GM12878 (cell line): Measurements from ENCODE around the gene FASTKD2. TPM values are rescaled to one million over a fixed set of nuclear protein-coding genes. Genes with fewer than 3 reads are reported as not detected.

Source experiments
- ATAC-seq: fragments of 200-7000 bp; cut with Tn5 transposase; 3 replicates; pipeline ENCODE4 v1.9.1; 2020; ENCODE audit warnings: mild to moderate bottlenecking, moderate library complexity
- BruUV-seq: library from RNA; stranded (reverse); fragments of 400-500 nt; replicated peaks from 2 replicates; lab custom pipeline; 2021; lab: Mats Ljungman, UMichigan
- CTCF ChIA-PET: fragments of 300-600 bp; sonication (Branson Sonifier 250); formaldehyde crosslinking; extraction: SDS; loops from one replicate; lab custom pipeline; 2021; ENCODE audit warnings: inconsistent platforms; lab: Yijun Ruan, JAX
- POLR2A ChIA-PET: fragments of 350-600 bp; formaldehyde crosslinking; extraction: SDS; loops from one replicate; lab custom pipeline; 2021; ENCODE audit warnings: inconsistent platforms; lab: Charles Lee
- RAD21 ChIA-PET: fragments of 300-600 bp; sonication (Branson Sonifier 250); formaldehyde crosslinking; loops from one replicate; lab custom pipeline; 2023; ENCODE audit warnings: antibody characterized with exemption; ENCODE audit not compliant: unreplicated experiment; lab: Charles Lee
- SMC1A ChIA-PET: fragments of 300-600 bp; sonication (Branson Sonifier 250); formaldehyde crosslinking; loops from one replicate; lab custom pipeline; 2023; ENCODE audit not compliant: unreplicated experiment, uncharacterized antibody; lab: Charles Lee
- DNase-seq: peaks from one replicate; pipeline ENCODE4 v3.0.0-alpha.2; 2011; ENCODE audit warnings: low read depth, low spot score
- FAIRE-seq: peaks from 3 replicates; lab custom pipeline; 2011; peaks lifted over from hg19 to GRCh38; lab: Jason Lieb, UNC
- H2AFZ ChIP-seq: 2 replicates; pipeline ENCODE4 v1.6.0; 2011; ENCODE audit warnings: low read depth, low read length, control low read depth; ENCODE audit not compliant: control insufficient read depth
- H3K27ac ChIP-seq: 2 replicates; pipeline ENCODE4 v1.5.1; 2011; ENCODE audit warnings: control low read depth; ENCODE audit not compliant: control insufficient read depth, insufficient read depth
- H3K27me3 ChIP-seq, 2 experiments: replicated peaks in 1 of 2; 2 replicates each; pipeline versions ENCODE4 v1.6.0 to v1.6.1; 2011; ENCODE audit warnings: low read length in 1 of 2; ENCODE audit not compliant: control insufficient read depth in 2 of 2, insufficient read depth in 2 of 2
- H3K36me3 ChIP-seq, 2 experiments: 2 replicates each; pipeline ENCODE4 v1.5.1; 2011; ENCODE audit warnings: low read length in 1 of 2; ENCODE audit not compliant: control insufficient read depth in 2 of 2, insufficient read depth in 2 of 2
- H3K4me1 ChIP-seq: 2 replicates; pipeline ENCODE4 v1.6.1; 2011; ENCODE audit warnings: mild to moderate bottlenecking, low read length, moderate library complexity, mixed read lengths; ENCODE audit not compliant: control insufficient read depth, insufficient read depth
- H3K4me2 ChIP-seq: 2 replicates; pipeline ENCODE4 v1.6.0; 2011; ENCODE audit warnings: control low read depth; ENCODE audit not compliant: control insufficient read depth, insufficient read depth
- H3K4me3 ChIP-seq: fragments of 200-600 bp; sonication (generic); 2 replicates; pipeline ENCODE4 v1.5.1; 2016
- H3K79me2 ChIP-seq: 2 replicates; pipeline ENCODE4 v1.6.0; 2011; ENCODE audit warnings: low read length; ENCODE audit not compliant: control insufficient read depth, insufficient read depth
- H3K9ac ChIP-seq: 2 replicates; pipeline ENCODE4 v1.8.0; 2011; ENCODE audit warnings: low read length, control low read depth, mixed read lengths; ENCODE audit not compliant: control insufficient read depth, insufficient read depth
- H3K9me3 ChIP-seq: replicated peaks from 3 replicates; pipeline ENCODE4 v1.5.1; 2011; ENCODE audit warnings: mild to moderate bottlenecking, low read length; ENCODE audit not compliant: control insufficient read depth, insufficient read depth
- H4K20me1 ChIP-seq: 2 replicates; pipeline ENCODE4 v1.6.0; 2011; ENCODE audit not compliant: control insufficient read depth, insufficient read depth
- CEBPB ChIP-seq, 2 experiments: fragments of 150-350 bp in 1 of 2; IDR thresholded peaks; 2 replicates each; pipeline ENCODE4 v1.6.1; 2012 to 2014; ENCODE audit warnings: low read depth in 2 of 2, low read length in 2 of 2, borderline replicate concordance in 1 of 2, inconsistent platforms in 1 of 2
- HDAC2 ChIP-seq: fragments of 200-600 bp; sonication (generic); IDR thresholded peaks from 2 replicates; pipeline ENCODE4 v1.6.1; 2017
- HDAC6 ChIP-seq: fragments of 200-600 bp; sonication (generic); IDR thresholded peaks from one replicate; pipeline ENCODE4 v1.8.0; 2017; ENCODE audit warnings: antibody characterized with exemption; ENCODE audit not compliant: unreplicated experiment
- NR2F1 ChIP-seq: fragments of 450-650 bp; conservative IDR thresholded peaks from 2 replicates; pipeline ENCODE4 v1.6.1; 2017; ENCODE audit warnings: mild to moderate bottlenecking
- PAX5 ChIP-seq: IDR thresholded peaks from 2 replicates; pipeline ENCODE4 v1.6.1; 2011; ENCODE audit warnings: low read depth, low read length, borderline replicate concordance
- SRF ChIP-seq, 2 experiments: IDR thresholded peaks; 2 replicates each; pipeline ENCODE4 v1.6.1; 2011; ENCODE audit warnings: low read depth in 2 of 2, low read length in 2 of 2, mild to moderate bottlenecking in 1 of 2, moderate library complexity in 1 of 2
- TBL1XR1 ChIP-seq: IDR thresholded peaks from 2 replicates; pipeline ENCODE4 v1.6.1; 2012; ENCODE audit warnings: low read depth, low read length, improper control_type of control experiment
- WGBS: methylation state at CpG from one replicate; pipeline ENCODE4 v1.1.6; 2016; ENCODE audit warnings: low lambda C conversion rate; ENCODE audit not compliant: insufficient replicate concordance, insufficient coverage; ENCODE audit errors: missing lambda C conversion rate; 5-methylcytosine and 5-hydroxymethylcytosine counted together
- in situ Hi-C: fragments of 300-500 bp; cut with MboI; formaldehyde crosslinking; loops from 9 replicates; pipeline ENCODE4 v1.14.3; 2018; ENCODE audit warnings: mixed read lengths
- intact Hi-C: fragments of 100-400 bp; cut with micrococcal nuclease; formaldehyde crosslinking; loops from one replicate; pipeline ENCODE4 v1.14.2; 2022; ENCODE audit not compliant: unreplicated experiment
- polyA plus RNA-seq, 11 experiments: library from polyadenylated mRNA; depleted of rRNA in 4 of 11; unstranded in 6 of 11; stranded (reverse) in 5 of 11; fragments of >200 nt; fragmentation: Nextera tagmentation in 4 of 11; fragmentation: Illumina TruSeq in 1 of 11; extraction: Ambion mirVana in 4 of 11; extraction: Trizol in 1 of 11; gene quantifications; 1 replicate in 1 of 11; 2 replicates in 10 of 11; pipeline versions ENCODE4 v1.2.1 to v1.2.3, GENCODE V29; 2011 to 2016; ENCODE audit warnings: inconsistent platforms in 2 of 11, missing spikeins in 2 of 11, low read depth in 1 of 11
- total RNA-seq, 4 experiments: library from RNA; depleted of rRNA in 3 of 4; stranded (reverse); fragments of >200 nt in 3 of 4; fragmentation: Illumina TruSeq in 1 of 4; extraction: Trizol in 1 of 4; gene quantifications; 2 replicates each; pipeline versions ENCODE4 v1.2.1 to v1.2.3, GENCODE V29; 2013 to 2021
- TF ChIP-seq, protein P1 (sequence below): fragments of 450-650 bp; IDR thresholded peaks from 2 replicates; pipeline ENCODE4 v1.6.1; 2017; ENCODE audit warnings: antibody characterized with exemption, mild to moderate bottlenecking, moderate library complexity
- TF ChIP-seq, protein P2 (sequence below): fragments of 450-650 bp; IDR thresholded peaks from 2 replicates; pipeline ENCODE4 v1.6.1; 2018; ENCODE audit warnings: mild to moderate bottlenecking, low read depth, moderate library complexity; ENCODE audit not compliant: partially characterized antibody
- TF ChIP-seq, protein P3 (sequence below): fragments of 450-650 bp; IDR thresholded peaks from 2 replicates; pipeline ENCODE4 v1.6.1; 2017; ENCODE audit warnings: mild to moderate bottlenecking
- TF ChIP-seq, protein P4 (sequence below): IDR thresholded peaks from 2 replicates; pipeline ENCODE4 v1.6.1; 2012; ENCODE audit warnings: low read depth, low read length, improper control_type of control experiment
- TF ChIP-seq, protein P5 (sequence below): fragments of 450-650 bp; conservative IDR thresholded peaks from 2 replicates; pipeline ENCODE4 v1.6.1; 2017; ENCODE audit warnings: mild to moderate bottlenecking, moderate library complexity

Gene FASTKD2
- total and polyA plus RNA-seq, 10 of the 15 experiments (the other 5 are each of a cell fraction or from before 2014, with no cell fraction given), result 32.1 to 115 (median 52.3) TPM

DNA sequence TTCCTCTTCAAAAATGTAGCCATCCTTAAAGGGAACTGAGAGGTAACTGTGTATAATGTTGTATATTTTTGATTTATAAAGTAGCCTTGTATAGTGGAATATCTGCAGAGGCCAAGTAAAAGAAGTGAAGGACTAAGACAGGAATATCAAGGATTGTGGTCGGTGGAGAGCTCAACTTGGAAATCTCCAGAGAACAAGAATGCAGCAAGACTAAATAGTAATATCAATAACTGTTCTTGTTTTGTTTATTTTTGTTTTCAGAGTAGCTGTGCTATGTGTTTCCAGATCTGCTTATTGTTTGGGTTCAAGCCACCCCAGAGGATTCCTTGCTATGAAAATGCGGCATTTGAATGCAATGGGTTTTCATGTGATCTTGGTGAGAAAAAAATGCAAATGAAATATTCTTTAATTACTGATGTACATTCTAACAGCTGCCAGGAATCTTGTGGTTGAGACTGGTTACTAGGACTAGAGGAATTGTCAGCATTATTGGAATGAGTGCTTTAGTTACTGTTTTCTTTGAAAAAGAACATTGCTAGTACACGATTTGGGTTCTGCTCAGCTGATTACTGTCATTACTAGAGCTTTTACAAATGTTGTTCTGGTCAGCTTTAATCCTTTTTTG is 25.0 kb downstream of the FASTKD2 start:
- H3K27me3 ChIP-seq, result no peaks in the 10 kb centered on the region
- ChIA-PET POLR2A (no interaction called here), SMC1A (interaction anchor here (0.7 to 2.7 kb wide), 5 partner anchors 9 to 704 kb away, joined by 3 to 10 read pairs (median 3); no protein-coding TSS in a partner anchor), RAD21 (interaction anchor here (0.9 kb wide), 1 partner anchor 9 kb away, joined by 3 read pairs; no protein-coding TSS in a partner anchor), CTCF (interaction anchor here (2.4 to 2.7 kb wide), 3 partner anchors 9 to 95 kb away, joined by 5 to 21 read pairs (median 13); no protein-coding TSS in a partner anchor)
- DNase-seq, result no peak
- H3K27ac ChIP-seq, result no peak overlapping the region
- ATAC-seq, result no peak
- intact Hi-C loops (loop anchor here (10.0 kb wide), 1 partner anchor 374 kb away; the partner anchor contains the start of gene KLF7), in situ Hi-C loops (no loop called here)
- FAIRE-seq, result no peak
- no peak overlapping the region for H3K9ac ChIP-seq
- H3K4me2 ChIP-seq, result no peak overlapping the region
- H4K20me1 ChIP-seq, result no peaks in the 10 kb centered on the region
- H3K79me2 ChIP-seq, result no peaks in the 10 kb centered on the region
- H3K9me3 ChIP-seq, result no peaks in the 10 kb centered on the region
- peaks cover 5 to 41% of the 10 kb centered on the region in 2 experiments for H3K36me3 ChIP-seq
- H2AFZ ChIP-seq, result no peak overlapping the region
- WGBS, result 62% methylated on average over 3 of the region's 3 CpGs
- no peak overlapping the region for H3K4me3 ChIP-seq
- no peaks in the 10 kb centered on the region for H3K4me1 ChIP-seq
- BruUV-seq, result no TSS peak
- TF ChIP-seq TBL1XR1 (no peak), HDAC2 (no peak), CEBPB (IDR thresholded peaks at IDR 0.05; ENCODE audit: borderline replicate concordance in 1 of 2, low read depth in 2 of 2, low read length in 2 of 2) (no peak), HDAC6 (no peak), PAX5 (no peak), NR2F1 (no peak), SRF (IDR thresholded peaks at IDR 0.05; ENCODE audit: low read depth in 2 of 2, low read length in 2 of 2) (no peak)
- TF ChIP-seq, protein P1, sequence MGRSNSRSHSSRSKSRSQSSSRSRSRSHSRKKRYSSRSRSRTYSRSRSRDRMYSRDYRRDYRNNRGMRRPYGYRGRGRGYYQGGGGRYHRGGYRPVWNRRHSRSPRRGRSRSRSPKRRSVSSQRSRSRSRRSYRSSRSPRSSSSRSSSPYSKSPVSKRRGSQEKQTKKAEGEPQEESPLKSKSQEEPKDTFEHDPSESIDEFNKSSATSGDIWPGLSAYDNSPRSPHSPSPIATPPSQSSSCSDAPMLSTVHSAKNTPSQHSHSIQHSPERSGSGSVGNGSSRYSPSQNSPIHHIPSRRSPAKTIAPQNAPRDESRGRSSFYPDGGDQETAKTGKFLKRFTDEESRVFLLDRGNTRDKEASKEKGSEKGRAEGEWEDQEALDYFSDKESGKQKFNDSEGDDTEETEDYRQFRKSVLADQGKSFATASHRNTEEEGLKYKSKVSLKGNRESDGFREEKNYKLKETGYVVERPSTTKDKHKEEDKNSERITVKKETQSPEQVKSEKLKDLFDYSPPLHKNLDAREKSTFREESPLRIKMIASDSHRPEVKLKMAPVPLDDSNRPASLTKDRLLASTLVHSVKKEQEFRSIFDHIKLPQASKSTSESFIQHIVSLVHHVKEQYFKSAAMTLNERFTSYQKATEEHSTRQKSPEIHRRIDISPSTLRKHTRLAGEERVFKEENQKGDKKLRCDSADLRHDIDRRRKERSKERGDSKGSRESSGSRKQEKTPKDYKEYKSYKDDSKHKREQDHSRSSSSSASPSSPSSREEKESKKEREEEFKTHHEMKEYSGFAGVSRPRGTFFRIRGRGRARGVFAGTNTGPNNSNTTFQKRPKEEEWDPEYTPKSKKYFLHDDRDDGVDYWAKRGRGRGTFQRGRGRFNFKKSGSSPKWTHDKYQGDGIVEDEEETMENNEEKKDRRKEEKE, result no peak
- TF ChIP-seq, protein P2, sequence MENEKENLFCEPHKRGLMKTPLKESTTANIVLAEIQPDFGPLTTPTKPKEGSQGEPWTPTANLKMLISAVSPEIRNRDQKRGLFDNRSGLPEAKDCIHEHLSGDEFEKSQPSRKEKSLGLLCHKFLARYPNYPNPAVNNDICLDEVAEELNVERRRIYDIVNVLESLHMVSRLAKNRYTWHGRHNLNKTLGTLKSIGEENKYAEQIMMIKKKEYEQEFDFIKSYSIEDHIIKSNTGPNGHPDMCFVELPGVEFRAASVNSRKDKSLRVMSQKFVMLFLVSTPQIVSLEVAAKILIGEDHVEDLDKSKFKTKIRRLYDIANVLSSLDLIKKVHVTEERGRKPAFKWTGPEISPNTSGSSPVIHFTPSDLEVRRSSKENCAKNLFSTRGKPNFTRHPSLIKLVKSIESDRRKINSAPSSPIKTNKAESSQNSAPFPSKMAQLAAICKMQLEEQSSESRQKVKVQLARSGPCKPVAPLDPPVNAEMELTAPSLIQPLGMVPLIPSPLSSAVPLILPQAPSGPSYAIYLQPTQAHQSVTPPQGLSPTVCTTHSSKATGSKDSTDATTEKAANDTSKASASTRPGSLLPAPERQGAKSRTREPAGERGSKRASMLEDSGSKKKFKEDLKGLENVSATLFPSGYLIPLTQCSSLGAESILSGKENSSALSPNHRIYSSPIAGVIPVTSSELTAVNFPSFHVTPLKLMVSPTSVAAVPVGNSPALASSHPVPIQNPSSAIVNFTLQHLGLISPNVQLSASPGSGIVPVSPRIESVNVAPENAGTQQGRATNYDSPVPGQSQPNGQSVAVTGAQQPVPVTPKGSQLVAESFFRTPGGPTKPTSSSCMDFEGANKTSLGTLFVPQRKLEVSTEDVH, result no peak
- TF ChIP-seq, protein P3, sequence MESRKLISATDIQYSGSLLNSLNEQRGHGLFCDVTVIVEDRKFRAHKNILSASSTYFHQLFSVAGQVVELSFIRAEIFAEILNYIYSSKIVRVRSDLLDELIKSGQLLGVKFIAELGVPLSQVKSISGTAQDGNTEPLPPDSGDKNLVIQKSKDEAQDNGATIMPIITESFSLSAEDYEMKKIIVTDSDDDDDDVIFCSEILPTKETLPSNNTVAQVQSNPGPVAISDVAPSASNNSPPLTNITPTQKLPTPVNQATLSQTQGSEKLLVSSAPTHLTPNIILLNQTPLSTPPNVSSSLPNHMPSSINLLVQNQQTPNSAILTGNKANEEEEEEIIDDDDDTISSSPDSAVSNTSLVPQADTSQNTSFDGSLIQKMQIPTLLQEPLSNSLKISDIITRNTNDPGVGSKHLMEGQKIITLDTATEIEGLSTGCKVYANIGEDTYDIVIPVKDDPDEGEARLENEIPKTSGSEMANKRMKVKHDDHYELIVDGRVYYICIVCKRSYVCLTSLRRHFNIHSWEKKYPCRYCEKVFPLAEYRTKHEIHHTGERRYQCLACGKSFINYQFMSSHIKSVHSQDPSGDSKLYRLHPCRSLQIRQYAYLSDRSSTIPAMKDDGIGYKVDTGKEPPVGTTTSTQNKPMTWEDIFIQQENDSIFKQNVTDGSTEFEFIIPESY, result no peak
- TF ChIP-seq, protein P4, sequence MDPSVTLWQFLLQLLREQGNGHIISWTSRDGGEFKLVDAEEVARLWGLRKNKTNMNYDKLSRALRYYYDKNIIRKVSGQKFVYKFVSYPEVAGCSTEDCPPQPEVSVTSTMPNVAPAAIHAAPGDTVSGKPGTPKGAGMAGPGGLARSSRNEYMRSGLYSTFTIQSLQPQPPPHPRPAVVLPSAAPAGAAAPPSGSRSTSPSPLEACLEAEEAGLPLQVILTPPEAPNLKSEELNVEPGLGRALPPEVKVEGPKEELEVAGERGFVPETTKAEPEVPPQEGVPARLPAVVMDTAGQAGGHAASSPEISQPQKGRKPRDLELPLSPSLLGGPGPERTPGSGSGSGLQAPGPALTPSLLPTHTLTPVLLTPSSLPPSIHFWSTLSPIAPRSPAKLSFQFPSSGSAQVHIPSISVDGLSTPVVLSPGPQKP, result no peak
- TF ChIP-seq, protein P5, sequence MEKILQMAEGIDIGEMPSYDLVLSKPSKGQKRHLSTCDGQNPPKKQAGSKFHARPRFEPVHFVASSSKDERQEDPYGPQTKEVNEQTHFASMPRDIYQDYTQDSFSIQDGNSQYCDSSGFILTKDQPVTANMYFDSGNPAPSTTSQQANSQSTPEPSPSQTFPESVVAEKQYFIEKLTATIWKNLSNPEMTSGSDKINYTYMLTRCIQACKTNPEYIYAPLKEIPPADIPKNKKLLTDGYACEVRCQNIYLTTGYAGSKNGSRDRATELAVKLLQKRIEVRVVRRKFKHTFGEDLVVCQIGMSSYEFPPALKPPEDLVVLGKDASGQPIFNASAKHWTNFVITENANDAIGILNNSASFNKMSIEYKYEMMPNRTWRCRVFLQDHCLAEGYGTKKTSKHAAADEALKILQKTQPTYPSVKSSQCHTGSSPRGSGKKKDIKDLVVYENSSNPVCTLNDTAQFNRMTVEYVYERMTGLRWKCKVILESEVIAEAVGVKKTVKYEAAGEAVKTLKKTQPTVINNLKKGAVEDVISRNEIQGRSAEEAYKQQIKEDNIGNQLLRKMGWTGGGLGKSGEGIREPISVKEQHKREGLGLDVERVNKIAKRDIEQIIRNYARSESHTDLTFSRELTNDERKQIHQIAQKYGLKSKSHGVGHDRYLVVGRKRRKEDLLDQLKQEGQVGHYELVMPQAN, result no peak
